ENCODE measurements around the gene PDIA2.
"Not testable (repeated sequence)": the region's sequence is repeated elsewhere in the genome, so short reads cannot be mapped to it uniquely, and the experiment has no call there.

The PDIA2 gene

DNA sequence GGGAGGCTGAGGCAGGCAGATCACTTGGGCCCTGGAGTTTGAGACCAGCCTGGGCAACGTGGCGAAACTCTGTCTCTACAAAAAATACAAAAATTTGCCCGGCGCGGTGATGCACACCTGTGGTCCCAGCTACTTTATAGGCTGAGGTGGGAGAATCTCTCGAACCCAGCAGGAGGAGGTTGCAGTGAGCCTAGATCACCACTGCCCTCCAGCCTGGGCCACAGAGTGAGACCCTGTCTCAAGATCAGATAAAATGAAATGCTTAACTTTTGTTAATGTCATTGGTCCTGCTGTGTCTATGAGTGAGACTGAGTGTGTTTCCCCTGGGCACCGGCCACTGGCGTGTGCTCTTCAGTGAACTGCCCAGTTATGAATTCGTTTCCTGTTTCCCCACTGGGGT lies 37.9 kb upstream of the PDIA2 start:
- H3K27ac ChIP-seq: no peak overlapping the region
- no peak for TF ChIP-seq ZFX (IDR thresholded peaks at IDR 0.05)
- TF ChIP-seq, protein P1, sequence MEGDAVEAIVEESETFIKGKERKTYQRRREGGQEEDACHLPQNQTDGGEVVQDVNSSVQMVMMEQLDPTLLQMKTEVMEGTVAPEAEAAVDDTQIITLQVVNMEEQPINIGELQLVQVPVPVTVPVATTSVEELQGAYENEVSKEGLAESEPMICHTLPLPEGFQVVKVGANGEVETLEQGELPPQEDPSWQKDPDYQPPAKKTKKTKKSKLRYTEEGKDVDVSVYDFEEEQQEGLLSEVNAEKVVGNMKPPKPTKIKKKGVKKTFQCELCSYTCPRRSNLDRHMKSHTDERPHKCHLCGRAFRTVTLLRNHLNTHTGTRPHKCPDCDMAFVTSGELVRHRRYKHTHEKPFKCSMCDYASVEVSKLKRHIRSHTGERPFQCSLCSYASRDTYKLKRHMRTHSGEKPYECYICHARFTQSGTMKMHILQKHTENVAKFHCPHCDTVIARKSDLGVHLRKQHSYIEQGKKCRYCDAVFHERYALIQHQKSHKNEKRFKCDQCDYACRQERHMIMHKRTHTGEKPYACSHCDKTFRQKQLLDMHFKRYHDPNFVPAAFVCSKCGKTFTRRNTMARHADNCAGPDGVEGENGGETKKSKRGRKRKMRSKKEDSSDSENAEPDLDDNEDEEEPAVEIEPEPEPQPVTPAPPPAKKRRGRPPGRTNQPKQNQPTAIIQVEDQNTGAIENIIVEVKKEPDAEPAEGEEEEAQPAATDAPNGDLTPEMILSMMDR (conservative IDR thresholded peaks at IDR 0.05): no peak

DNA sequence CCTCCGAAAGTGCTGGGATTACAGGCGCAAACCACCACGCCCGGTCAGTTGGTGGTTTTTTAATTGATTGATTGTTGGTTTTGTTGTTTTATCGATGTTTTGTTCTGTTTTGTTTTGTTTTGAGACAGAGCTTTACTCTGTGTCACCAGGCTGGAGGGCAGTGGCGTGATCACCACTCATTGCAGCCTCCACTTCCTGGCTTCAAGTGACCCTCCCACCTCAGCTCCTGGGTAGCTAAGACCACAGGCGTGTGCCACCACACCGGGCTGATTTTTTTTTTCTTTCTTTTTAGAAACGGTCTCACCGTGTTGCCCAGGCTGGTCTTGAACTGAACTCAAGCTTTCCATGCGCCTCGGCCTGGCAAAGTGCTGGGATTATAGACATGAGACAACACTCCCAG lies 35.9 kb upstream of the PDIA2 start:
- H3K27ac ChIP-seq: no peak overlapping the region
- TF ChIP-seq ZFX (IDR thresholded peaks at IDR 0.05): no peak
- TF ChIP-seq, protein P1 (conservative IDR thresholded peaks at IDR 0.05): no peak

DNA sequence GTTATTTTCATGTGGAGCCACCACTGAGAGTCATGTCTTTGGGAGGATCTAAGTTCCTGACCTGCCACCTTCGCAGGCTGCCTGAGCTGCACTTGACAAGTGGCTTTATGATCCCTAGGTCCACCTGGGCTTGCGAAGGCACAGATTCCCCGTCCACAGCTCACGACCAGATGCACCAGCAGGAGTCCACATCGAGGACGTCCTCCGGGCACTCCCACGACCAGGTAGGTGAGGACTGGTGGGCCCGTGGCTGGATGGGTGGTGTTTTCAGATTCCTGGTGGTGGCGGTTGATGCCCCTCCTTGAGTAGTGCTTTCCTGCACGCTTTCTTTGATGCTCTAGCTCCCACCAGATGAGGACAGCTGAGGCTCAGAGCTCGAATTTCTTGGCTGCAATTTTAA lies 33.5 kb upstream of the PDIA2 start:
- H3K27ac ChIP-seq: no peak overlapping the region
- TF ChIP-seq ZFX (IDR thresholded peaks at IDR 0.05): no peak
- TF ChIP-seq, protein P1 (conservative IDR thresholded peaks at IDR 0.05): no peak

DNA sequence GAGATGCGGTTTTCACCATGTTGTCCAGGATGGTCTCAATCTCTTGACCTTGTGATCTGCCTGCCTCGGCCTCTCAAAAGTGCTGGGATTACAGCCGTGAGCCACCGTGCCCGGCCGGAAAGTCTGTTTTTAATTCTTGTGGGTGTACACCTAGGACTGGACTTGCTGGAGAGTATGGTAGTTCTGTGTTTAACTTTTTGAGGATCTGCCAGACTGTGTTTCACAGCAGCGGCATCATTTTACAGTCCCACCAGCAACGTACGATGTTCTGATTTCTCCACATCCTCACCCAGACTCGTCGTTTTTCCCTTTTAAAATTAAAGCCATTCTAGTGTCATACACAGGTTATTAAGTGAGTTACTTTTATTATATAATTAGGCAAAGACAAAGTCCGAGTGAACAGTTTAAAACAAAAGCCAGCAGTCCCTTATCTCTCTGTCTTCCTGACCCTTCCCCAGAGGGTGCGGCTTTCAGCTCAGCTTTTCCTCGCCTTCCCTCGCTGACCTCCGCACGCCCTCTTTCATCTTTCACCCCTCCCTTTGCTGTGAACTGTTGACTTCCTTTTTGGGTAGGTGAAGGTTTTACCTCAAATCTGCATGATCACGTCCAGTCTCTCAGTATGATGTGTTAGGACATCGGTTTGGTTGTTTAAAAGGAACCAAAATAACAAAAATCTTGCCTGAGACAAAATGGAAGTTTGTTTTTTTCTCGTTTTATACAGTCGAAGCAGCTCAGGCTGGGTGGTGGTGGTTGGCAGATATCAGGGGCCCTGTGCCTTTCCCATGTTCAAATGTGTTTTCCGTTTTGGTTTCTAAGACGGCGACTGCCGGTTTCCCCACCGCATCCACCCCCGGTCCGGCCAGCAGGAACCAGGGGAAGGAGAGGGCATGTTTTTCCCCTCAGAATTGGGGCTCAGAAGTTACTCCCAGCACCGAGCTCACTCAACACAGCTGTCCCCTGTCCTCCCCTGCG lies 30.3 kb upstream of the PDIA2 start:
- no peak overlapping the region for H3K27ac ChIP-seq
- TF ChIP-seq ZFX (IDR thresholded peaks at IDR 0.05): no peak
- TF ChIP-seq, protein P1 (conservative IDR thresholded peaks at IDR 0.05): no peak

DNA sequence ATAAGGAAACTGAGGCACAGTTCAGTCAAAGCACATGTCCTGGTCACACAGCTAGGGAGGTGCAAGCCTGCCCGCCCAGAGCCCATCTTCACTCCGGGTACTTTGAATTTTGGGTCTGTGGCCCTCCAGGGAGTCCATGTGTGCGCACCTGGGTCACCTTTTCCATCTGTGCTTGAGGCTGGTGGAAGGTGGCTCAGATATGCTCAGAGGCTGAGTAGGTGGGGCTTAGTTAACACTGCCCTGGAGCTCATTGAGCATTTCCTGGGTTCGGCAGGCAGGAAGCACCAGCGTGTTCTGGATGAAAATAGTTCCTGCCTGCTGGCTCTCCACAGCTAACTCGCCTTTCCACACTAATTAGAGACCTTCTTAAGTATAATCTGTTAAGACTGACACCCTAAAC lies 29.1 kb upstream of the PDIA2 start:
- no peak overlapping the region for H3K27ac ChIP-seq
- no peak for TF ChIP-seq ZFX (IDR thresholded peaks at IDR 0.05)
- TF ChIP-seq, protein P1 (conservative IDR thresholded peaks at IDR 0.05): no peak

DNA sequence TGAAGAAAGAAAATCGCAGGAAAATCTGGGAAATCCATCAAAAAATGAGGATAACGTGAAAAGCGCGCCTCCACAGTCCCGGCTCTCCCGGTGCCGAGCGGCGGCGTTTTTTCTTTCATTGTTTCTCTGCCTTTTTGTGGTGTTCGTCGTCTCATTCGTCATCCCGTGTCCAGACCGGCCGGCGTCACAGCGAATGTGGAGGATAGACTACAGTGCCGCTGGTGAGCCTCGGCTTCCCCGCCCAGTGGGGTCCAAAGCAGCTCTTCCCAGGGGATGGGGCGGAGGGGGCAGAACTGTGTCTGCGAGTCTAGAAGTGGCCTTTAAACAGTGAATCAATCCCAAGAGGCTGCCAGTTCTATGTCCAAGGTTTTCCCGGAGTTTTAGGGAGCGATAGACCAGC lies 28.5 kb upstream of the PDIA2 start:
- no peak overlapping the region for H3K27ac ChIP-seq
- TF ChIP-seq, protein P1 (conservative IDR thresholded peaks at IDR 0.05): no peak
- TF ChIP-seq ZFX (IDR thresholded peaks at IDR 0.05): no peak

DNA sequence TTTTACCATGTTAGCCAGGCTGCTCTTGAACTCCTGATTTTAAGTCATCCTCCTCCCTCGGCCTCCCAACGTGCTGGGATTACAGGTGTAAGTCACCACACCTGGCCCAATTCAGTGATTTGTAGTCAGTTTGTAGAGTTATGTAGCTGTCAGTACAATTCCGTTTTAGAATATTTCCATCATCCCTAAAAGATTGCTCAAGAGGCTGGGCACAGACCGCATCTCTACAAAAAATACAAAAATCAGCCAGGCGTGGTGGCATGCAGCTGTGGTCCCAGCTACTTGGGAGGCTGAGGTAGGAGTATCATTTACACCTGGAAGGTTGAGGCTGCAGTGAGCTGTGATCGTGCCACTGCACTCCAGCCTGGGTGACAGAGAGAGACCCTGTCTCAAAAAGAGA lies 27.8 kb upstream of the PDIA2 start:
- TF ChIP-seq, protein P1 (conservative IDR thresholded peaks at IDR 0.05): no peak
- TF ChIP-seq ZFX (IDR thresholded peaks at IDR 0.05): no peak
- no peak overlapping the region for H3K27ac ChIP-seq

DNA sequence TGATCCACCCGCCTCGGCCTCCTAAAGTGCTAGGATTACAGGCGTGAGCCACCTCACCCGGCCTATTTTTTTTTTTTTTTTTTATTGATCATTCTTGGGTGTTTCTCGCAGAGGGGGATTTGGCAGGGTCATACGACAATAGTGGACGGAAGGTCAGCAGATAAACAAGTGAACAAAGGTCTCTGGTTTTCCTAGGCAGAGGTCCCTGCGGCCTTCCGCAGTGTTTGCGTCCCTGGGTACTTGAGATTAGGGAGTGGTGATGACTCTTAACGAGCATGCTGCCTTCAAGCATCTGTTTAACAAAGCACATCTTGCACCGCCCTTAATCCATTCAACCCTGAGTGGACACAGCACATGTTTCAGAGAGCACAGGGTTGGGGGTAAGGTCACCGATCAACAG lies 24.9 kb upstream of the PDIA2 start:
- H3K27ac ChIP-seq: not testable (repeated sequence)
